CD4-positive, alpha-beta T cell (primary cell): ENCODE measurements around the gene TM4SF20. TPM values are rescaled to one million over a fixed set of nuclear protein-coding genes. Genes with fewer than 3 reads are reported as not detected.

Source experiments
- ATAC-seq: fragments of 200-7000 bp; cut with Tn5 transposase; one replicate; pipeline ENCODE4 v1.10.0; 2022; ENCODE audit warnings: mild to moderate bottlenecking; ENCODE audit not compliant: poor library complexity
- CTCF ChIA-PET: fragments of 350-600 bp; sonication (Branson Sonifier 250); formaldehyde crosslinking; loops from one replicate; lab custom pipeline; 2021; ENCODE audit warnings: antibody characterized with exemption, inconsistent platforms; lab: Charles Lee
- POLR2A ChIA-PET: fragments of 350-600 bp; sonication (Branson Sonifier 250); formaldehyde crosslinking; loops from one replicate; lab custom pipeline; 2021; ENCODE audit warnings: antibody characterized with exemption, inconsistent platforms; lab: Charles Lee
- DNase-seq, 14 experiments: peaks; one replicate each; pipeline ENCODE4 v3.0.0-alpha.2; 2013 to 2020; ENCODE audit warnings: mixed read lengths in 2 of 14
- H3K27ac ChIP-seq, 2 donors: one replicate each; pipeline versions ENCODE4 v1.5.1 to v1.7.0; 2013; ENCODE audit warnings: low read length in 2 of 2, low read depth in 1 of 2, mild to moderate bottlenecking in 1 of 2
- H3K27me3 ChIP-seq, 2 experiments: 1 replicate in 1 of 2; 2 replicates in 1 of 2; pipeline versions ENCODE4 v1.6.1 to v1.7.0; 2013; ENCODE audit warnings: low read length in 2 of 2, control low read depth in 1 of 2, mild to moderate bottlenecking in 1 of 2, moderate library complexity in 1 of 2; ENCODE audit not compliant: insufficient read depth in 2 of 2, control insufficient read depth in 1 of 2
- H3K36me3 ChIP-seq: one replicate; pipeline ENCODE4 v1.6.1; 2013; ENCODE audit warnings: low read length, control low read depth; ENCODE audit not compliant: insufficient read depth
- H3K4me1 ChIP-seq: one replicate; pipeline ENCODE4 v1.6.1; 2013; ENCODE audit warnings: low read length, control low read depth; ENCODE audit not compliant: insufficient read depth
- H3K4me3 ChIP-seq: one replicate; pipeline ENCODE4 v1.5.1; 2013; ENCODE audit warnings: mild to moderate bottlenecking, low read length, moderate library complexity
- H3K9me3 ChIP-seq, 2 experiments: 1 replicate in 1 of 2; 2 replicates in 1 of 2; pipeline versions ENCODE4 v1.6.1 to v1.7.0; 2013; ENCODE audit warnings: low read length in 2 of 2, mild to moderate bottlenecking in 2 of 2, control low read depth in 1 of 2, moderate library complexity in 1 of 2; ENCODE audit not compliant: control insufficient read depth in 1 of 2, insufficient read depth in 1 of 2
- H3K27ac Mint-ChIP-seq: one replicate; pipeline ENCODE4 v1.8.0; 2020; ENCODE audit warnings: mixed read lengths
- H3K27me3 Mint-ChIP-seq: one replicate; pipeline ENCODE4 v1.8.0; 2021; ENCODE audit warnings: mixed read lengths
- H3K36me3 Mint-ChIP-seq: one replicate; pipeline ENCODE4 v1.8.0; 2021; ENCODE audit warnings: low read depth, mixed read lengths
- H3K4me1 Mint-ChIP-seq: one replicate; pipeline ENCODE4 v1.8.0; 2021; ENCODE audit warnings: low read depth, mixed read lengths
- H3K4me3 Mint-ChIP-seq: one replicate; pipeline ENCODE4 v1.8.0; 2020; ENCODE audit warnings: mild to moderate bottlenecking, mixed read lengths
- H3K9me3 Mint-ChIP-seq: one replicate; pipeline ENCODE4 v1.8.0; 2020; ENCODE audit warnings: mixed read lengths
- intact Hi-C, 2 experiments: fragments of 100-400 bp; cut with DNase I in 1 of 2; cut with micrococcal nuclease in 1 of 2; formaldehyde crosslinking; loops; one replicate each; pipeline versions ENCODE4 v1.15.1 to v1.9.0; 2023 to 2025; cut with DNase I, micrococcal nuclease
- total RNA-seq, 174 experiments: library from RNA in 2 of 174; stranded (reverse) in 2 of 174; gene quantifications; one replicate each; pipeline ENCODE4 v1.2.3 and lab custom pipeline; 2021 to 2026
- TF ChIP-seq, protein P1 (sequence below): fragments of 200-600 bp; IDR thresholded peaks from one replicate; pipeline ENCODE4 v1.8.0; 2022; ENCODE audit warnings: antibody characterized with exemption, mild to moderate bottlenecking

Gene TM4SF20
- total RNA-seq, 2 experiments from 2014 or later = not detected

DNA sequence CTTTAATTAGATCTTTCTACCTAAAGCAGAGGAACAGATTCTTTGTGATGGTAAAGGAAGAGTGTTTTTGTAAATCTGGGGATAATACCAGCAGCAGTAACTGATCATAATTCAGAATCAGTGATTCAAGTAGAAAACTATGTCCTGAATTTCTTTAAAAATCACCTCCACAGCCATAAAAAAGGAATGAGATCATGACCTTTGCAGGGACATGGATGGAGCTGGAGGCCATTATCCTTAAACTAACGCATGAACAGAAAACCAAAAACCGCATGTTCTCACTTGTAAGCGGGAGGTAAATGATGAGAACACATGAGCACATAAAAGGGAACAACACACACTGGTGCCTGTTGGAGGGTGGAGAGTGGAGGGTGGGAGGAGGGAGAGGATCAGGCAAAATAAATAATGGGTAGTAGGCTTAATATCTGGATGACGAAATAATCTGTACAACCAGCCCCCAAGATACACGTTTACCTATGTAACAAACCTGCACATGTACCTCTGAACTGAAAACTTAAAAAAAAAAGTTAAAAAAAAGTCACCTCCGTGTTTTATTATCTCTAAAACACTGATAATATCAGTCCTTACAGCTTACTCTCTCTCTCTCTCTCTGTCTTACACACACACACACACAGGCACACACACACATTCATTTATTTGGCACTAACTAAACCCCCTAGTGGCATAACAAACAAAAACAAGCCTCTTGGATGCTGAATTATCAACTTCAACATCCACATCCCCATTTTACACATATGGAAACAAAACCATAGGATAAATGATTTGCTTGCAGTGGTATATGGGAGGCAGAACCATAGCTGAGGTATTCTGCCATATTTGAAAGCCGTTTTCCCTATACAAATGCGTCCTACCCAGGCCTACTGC, 1.4 kb downstream of the TM4SF20 start:
- Mint-ChIP-seq H3K27ac (no peak overlapping the region), H3K9me3 (no peaks in the 10 kb centered on the region), H3K4me1 (no peaks in the 10 kb centered on the region), H3K36me3 (no peaks in the 10 kb centered on the region), H3K4me3 (no peak overlapping the region), H3K27me3 (peaks cover 11% of the 10 kb centered on the region)
- TF ChIP-seq, protein P1, sequence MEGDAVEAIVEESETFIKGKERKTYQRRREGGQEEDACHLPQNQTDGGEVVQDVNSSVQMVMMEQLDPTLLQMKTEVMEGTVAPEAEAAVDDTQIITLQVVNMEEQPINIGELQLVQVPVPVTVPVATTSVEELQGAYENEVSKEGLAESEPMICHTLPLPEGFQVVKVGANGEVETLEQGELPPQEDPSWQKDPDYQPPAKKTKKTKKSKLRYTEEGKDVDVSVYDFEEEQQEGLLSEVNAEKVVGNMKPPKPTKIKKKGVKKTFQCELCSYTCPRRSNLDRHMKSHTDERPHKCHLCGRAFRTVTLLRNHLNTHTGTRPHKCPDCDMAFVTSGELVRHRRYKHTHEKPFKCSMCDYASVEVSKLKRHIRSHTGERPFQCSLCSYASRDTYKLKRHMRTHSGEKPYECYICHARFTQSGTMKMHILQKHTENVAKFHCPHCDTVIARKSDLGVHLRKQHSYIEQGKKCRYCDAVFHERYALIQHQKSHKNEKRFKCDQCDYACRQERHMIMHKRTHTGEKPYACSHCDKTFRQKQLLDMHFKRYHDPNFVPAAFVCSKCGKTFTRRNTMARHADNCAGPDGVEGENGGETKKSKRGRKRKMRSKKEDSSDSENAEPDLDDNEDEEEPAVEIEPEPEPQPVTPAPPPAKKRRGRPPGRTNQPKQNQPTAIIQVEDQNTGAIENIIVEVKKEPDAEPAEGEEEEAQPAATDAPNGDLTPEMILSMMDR = no peak
- intact Hi-C loops = no loop called here
- CTCF ChIA-PET = no interaction called here
- Histone ChIP-seq H3K9me3 (no peaks in the 10 kb centered on the region), H3K27me3 (no peaks in the 10 kb centered on the region), H3K4me1 (no peaks in the 10 kb centered on the region), H3K4me3 (no peak overlapping the region), H3K36me3 (no peaks in the 10 kb centered on the region), H3K27ac (no peak overlapping the region)
- ATAC-seq (no peak), DNase-seq (no peak)
- POLR2A ChIA-PET = no interaction called here

DNA sequence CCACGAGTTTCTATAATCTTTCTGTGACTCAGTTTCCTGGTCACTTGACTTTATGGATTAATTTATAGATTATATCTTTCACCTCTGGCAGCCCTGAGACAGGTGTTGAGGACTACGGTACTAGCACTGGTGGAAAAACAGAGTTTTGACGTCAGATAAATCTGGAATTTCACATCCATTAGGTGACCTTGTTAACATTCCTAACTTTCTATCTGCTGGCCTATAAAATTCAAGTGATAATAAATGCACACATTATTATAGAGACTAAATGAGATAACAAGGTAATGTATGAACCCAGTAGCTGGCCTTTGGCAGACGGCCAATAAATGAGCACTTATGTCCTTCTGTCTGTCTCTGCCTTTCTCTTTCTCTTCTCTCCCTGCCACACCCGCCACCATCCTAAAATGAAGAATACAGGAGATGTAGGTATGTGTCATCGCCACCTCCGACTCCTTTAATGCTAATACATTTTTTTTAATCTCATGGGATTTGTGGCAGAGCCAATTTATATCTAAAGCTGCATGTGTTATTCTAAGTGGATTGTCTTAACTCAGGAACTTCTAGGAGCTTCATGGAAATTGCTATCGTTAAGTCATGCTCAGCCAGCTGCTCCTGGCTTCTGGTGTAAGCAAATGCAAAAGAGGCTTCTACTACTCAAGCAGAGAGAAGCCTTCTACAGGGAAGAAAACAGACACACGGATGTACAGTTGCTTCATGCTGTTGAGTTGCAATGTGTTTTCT, 2.3 kb downstream of the TM4SF20 start:
- ATAC-seq (no peak), DNase-seq (no peak)
- no peaks in the 10 kb centered on the region for H3K9me3 Mint-ChIP-seq
- H3K4me1 ChIP-seq = no peaks in the 10 kb centered on the region
- H3K4me3 Mint-ChIP-seq = no peak overlapping the region
- H3K9me3 ChIP-seq = no peaks in the 10 kb centered on the region
- no peak overlapping the region for H3K4me3 ChIP-seq
- H3K27ac Mint-ChIP-seq = no peak overlapping the region
- intact Hi-C loops = no loop called here
- ChIA-PET POLR2A (no interaction called here), CTCF (no interaction called here)
- H3K27ac ChIP-seq = no peak overlapping the region
- H3K36me3 ChIP-seq = no peaks in the 10 kb centered on the region
- no peaks in the 10 kb centered on the region for H3K36me3 Mint-ChIP-seq
- TF ChIP-seq, protein P1 = no peak
- no peaks in the 10 kb centered on the region for H3K4me1 Mint-ChIP-seq
- H3K27me3 ChIP-seq = no peaks in the 10 kb centered on the region
- H3K27me3 Mint-ChIP-seq = peaks cover 8% of the 10 kb centered on the region

DNA sequence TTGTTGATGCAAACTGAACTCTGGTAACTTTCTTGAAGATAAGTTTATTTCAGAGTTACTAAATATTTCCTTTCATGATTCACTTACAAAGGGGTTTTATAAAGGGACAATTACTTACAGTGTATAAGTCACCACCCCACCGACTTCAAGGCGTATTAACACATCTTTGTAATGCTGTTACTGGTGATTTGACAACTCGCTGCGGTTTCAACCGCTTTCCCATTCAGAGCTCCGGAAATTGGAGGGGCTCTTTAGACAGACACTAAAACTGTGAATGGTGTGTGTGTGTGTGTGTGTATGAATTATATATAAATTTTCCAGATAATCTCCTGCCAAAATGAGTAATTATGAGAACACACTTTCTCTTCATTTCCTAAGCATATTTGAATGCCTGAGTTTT, 4.9 kb downstream of the TM4SF20 start:
- Histone ChIP-seq H3K4me1 (no peaks in the 10 kb centered on the region), H3K9me3 (no peaks in the 10 kb centered on the region), H3K4me3 (no peak overlapping the region), H3K36me3 (no peaks in the 10 kb centered on the region), H3K27ac (no peak overlapping the region), H3K27me3 (no peaks in the 10 kb centered on the region)
- DNase-seq (peak in 4 of 14 experiments; percentile 14 to 34 (median 27)), ATAC-seq (no peak)
- intact Hi-C loops = no loop called here
- H3K27ac Mint-ChIP-seq = no peak overlapping the region
- ChIA-PET CTCF (interaction anchor here (0.8 kb wide), 1 partner anchor 12 kb away, joined by 4 read pairs; no protein-coding TSS in a partner anchor), POLR2A (no interaction called here)
- H3K4me1 Mint-ChIP-seq = no peaks in the 10 kb centered on the region
- H3K27me3 Mint-ChIP-seq = peaks cover 5% of the 10 kb centered on the region
- H3K9me3 Mint-ChIP-seq = no peaks in the 10 kb centered on the region
- TF ChIP-seq, protein P1 = no peak
- H3K36me3 Mint-ChIP-seq = no peaks in the 10 kb centered on the region
- no peak overlapping the region for H3K4me3 Mint-ChIP-seq
